ENCODE measurements around the gene FAM20C.

FAM20C gene

DNA sequence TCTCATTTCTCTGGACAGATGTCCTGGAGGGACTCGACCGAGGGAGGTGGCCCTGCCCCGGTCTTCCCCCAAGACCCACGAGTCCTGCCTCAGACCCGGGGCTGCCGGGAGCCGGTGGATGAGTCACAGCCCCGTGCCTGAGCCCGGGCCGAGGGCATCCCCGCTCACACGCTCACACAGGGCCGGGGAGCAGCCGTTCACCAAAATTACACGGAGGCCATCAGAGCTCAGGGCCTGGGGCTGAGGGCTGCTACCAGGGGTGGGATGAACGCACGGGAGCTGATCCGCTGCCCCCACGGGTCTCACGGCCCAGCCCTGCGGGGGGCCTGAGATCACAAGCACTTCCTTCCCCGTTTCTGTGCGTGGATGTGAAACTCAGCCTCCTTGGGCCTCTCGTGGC, 17.5 kb downstream of the FAM20C start:
- H3K36me3 ChIP-seq, result no peaks in the 10 kb centered on the region
- TF ChIP-seq, protein P1, sequence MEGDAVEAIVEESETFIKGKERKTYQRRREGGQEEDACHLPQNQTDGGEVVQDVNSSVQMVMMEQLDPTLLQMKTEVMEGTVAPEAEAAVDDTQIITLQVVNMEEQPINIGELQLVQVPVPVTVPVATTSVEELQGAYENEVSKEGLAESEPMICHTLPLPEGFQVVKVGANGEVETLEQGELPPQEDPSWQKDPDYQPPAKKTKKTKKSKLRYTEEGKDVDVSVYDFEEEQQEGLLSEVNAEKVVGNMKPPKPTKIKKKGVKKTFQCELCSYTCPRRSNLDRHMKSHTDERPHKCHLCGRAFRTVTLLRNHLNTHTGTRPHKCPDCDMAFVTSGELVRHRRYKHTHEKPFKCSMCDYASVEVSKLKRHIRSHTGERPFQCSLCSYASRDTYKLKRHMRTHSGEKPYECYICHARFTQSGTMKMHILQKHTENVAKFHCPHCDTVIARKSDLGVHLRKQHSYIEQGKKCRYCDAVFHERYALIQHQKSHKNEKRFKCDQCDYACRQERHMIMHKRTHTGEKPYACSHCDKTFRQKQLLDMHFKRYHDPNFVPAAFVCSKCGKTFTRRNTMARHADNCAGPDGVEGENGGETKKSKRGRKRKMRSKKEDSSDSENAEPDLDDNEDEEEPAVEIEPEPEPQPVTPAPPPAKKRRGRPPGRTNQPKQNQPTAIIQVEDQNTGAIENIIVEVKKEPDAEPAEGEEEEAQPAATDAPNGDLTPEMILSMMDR (IDR thresholded peaks at IDR 0.05), result no peak

DNA sequence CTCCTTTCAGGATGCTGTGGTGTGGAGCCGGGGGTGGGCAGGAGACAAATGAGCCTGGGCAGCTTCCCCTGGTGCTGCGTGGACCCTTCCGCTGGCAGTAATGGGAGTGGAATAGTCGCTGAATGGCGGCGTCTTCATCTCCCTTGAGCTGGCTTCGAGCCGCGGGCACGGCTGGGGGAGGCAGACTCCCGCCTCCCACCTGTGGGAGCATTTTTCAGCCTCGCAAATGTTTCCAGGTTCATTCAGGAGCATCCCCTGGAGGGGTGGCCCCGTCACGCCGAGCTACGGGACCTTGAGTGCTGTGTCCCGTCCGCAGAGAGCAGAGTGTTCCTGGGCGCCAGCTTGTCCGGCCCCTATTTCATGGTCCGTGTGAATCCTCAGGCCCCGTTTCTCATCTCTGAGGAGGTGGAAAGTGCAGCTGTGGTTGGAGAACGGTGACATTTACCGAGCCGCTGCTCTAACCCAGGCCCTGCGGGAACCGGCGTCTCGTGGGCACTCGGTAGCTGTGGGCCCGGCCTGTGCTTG, 18.1 kb downstream of the FAM20C start:
- H3K36me3 ChIP-seq, result no peaks in the 10 kb centered on the region
- no peaks in the 10 kb centered on the region for H3K27me3 ChIP-seq
- H3K9me3 ChIP-seq, result no peaks in the 10 kb centered on the region
- TF ChIP-seq, protein P1 (IDR thresholded peaks at IDR 0.05), result no peak
- no peaks in the 10 kb centered on the region for H3K4me1 ChIP-seq (ENCODE audit: control insufficient read depth in 1 of 2, insufficient read depth in 1 of 2, low read depth in 1 of 2, low read length in 1 of 2)
- H3K27ac ChIP-seq, result no peak overlapping the region
- H3K4me3 ChIP-seq (ENCODE audit: low read depth in 1 of 2, low read length in 1 of 2), result no peak overlapping the region

More for the DNA sequence above, 17.5 kb downstream of the FAM20C start:
- no peak overlapping the region for H3K4me3 ChIP-seq (ENCODE audit: low read depth in 1 of 2, low read length in 1 of 2)
- no peaks in the 10 kb centered on the region for H3K9me3 ChIP-seq
- H3K4me1 ChIP-seq (ENCODE audit: control insufficient read depth in 1 of 2, insufficient read depth in 1 of 2, low read depth in 1 of 2, low read length in 1 of 2), result no peaks in the 10 kb centered on the region
- H3K27me3 ChIP-seq, result no peaks in the 10 kb centered on the region
- no peak overlapping the region for H3K27ac ChIP-seq

DNA sequence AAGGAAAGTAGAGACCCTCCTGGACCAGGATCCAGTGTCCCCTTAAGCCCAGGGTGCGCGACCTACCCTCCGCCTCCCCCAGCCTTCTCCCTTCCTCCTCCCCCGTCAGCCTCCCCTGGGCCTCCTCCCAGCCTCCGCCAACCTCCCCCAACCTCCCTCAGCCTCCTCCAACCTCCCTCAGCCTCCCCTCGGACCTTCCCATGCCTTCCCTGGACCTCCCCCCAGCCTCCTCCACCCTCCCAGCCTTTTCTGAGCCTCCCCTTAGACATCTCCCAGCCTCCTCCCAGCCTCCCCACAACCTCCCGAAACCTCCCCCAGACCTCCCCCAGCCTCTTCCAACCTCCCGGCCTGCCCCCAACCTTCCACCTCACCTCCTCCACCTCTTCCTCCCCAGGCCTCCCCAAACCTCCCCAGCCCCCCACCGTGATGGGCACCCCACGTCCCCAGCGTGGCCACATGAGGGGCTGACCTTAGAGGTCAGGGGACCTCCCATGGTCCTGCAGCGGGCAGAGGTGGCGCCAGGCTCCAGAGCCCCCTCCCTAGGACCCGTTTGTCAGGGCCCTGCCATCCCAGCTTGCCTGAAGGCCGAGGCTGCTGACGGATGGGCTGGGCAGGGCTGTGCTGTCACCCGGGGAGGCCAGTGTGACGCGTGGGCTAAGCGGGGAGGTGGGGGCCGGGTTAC, 18.8 kb downstream of the FAM20C start:
- TF ChIP-seq, protein P1 (IDR thresholded peaks at IDR 0.05), result no peak
- H3K27me3 ChIP-seq, result no peaks in the 10 kb centered on the region

DNA sequence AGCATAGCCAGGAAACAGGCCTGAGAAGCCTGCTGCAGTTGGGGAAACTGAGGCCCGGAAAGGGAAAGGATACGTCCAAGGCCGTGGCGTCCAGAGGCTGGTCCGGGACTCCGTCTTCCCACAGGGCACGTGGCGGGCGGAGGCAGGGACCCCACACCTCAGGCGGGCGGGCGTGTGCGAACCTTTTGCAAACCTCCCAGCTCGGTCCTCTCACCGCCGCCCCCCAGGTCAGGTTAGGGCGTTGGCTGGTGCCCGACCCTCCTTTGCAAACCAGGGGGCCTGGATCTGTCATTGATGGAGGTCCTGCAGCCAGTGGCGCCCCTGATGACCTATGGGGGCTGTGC, 19.3 kb downstream of the FAM20C start:
- no peaks in the 10 kb centered on the region for H3K9me3 ChIP-seq
- H3K27me3 ChIP-seq, result no peaks in the 10 kb centered on the region
- TF ChIP-seq, protein P1 (IDR thresholded peaks at IDR 0.05), result no peak
- H3K36me3 ChIP-seq, result no peaks in the 10 kb centered on the region
- H3K4me3 ChIP-seq (ENCODE audit: low read depth in 1 of 2, low read length in 1 of 2), result no peak overlapping the region
- no peaks in the 10 kb centered on the region for H3K4me1 ChIP-seq (ENCODE audit: control insufficient read depth in 1 of 2, insufficient read depth in 1 of 2, low read depth in 1 of 2, low read length in 1 of 2)
- H3K27ac ChIP-seq, result no peak overlapping the region

More for the DNA sequence above, 18.8 kb downstream of the FAM20C start:
- Histone ChIP-seq H3K36me3 (no peaks in the 10 kb centered on the region), H3K4me1 (ENCODE audit: control insufficient read depth in 1 of 2, insufficient read depth in 1 of 2, low read depth in 1 of 2, low read length in 1 of 2) (no peaks in the 10 kb centered on the region), H3K4me3 (ENCODE audit: low read depth in 1 of 2, low read length in 1 of 2) (no peak overlapping the region), H3K27ac (no peak overlapping the region), H3K9me3 (no peaks in the 10 kb centered on the region)

DNA sequence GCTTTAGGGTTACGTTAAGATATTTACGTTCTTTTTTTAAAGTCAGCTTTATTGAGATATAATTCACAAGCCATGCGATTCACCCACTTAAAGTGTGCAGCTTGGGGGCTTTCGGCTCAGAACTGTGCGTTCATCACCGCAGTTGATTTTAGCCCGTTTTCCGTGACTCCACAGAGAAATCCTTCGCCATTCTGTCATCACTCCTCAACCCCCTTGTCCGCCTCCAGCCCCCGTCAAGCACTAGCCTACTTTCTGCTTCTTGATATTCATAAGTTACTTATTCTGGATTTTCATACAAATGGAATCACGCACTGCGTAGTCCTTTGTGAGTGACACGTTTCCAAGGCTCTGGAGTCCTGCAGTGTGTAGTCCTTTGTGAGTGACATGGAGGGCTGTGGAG, 20.4 kb downstream of the FAM20C start:
- Histone ChIP-seq H3K27me3 (no peaks in the 10 kb centered on the region), H3K36me3 (no peaks in the 10 kb centered on the region), H3K9me3 (no peaks in the 10 kb centered on the region), H3K4me3 (ENCODE audit: low read depth in 1 of 2, low read length in 1 of 2) (no peak overlapping the region), H3K27ac (no peak overlapping the region), H3K4me1 (ENCODE audit: control insufficient read depth in 1 of 2, insufficient read depth in 1 of 2, low read depth in 1 of 2, low read length in 1 of 2) (no peaks in the 10 kb centered on the region)
- TF ChIP-seq, protein P1 (IDR thresholded peaks at IDR 0.05), result no peak
